SK-MEL-5 (cell line): ENCODE measurements around the gene SCRN1. TPM values are rescaled to one million over a fixed set of nuclear protein-coding genes. Genes with fewer than 3 reads are reported as not detected.
A peak's percentile ranks its signal among the peaks of the same experiment; 100 is the strongest.

ENCODE experiments used
- DNase-seq: peaks from one replicate; pipeline ENCODE4 v3.0.0-alpha.2; 2016; ENCODE audit warnings: low read depth, low spot score
- in situ Hi-C: cut with HindIII; loops from 2 replicates; pipeline ENCODE4 v1.10.0; 2016; ENCODE audit warnings: low sequenced_read_pairs, high pct_unique_total_duplicates, low pct_unique_long_range_greater_than_20kb
- polyA plus RNA-seq, 2 experiments: library from polyadenylated mRNA; depleted of rRNA; stranded (reverse); fragments of >200 nt; gene quantifications; 2 replicates each; pipeline ENCODE4 v1.2.3, GENCODE V29; 2015
- total RNA-seq: library from RNA; depleted of rRNA; stranded (reverse); fragments of >200 nt; shearing (Covaris generic); gene quantifications from 2 replicates; pipeline ENCODE4 v1.2.3, GENCODE V29; 2014; rRNA removed

The SCRN1 gene
- 62.1 and 64.5 TPM in 2 replicates for total RNA-seq
- polyA plus RNA-seq (2015; cell fraction: cytosol; rRNA removed): 45.4 and 64.6 TPM in 2 replicates
- polyA plus RNA-seq (2015; cell fraction: nucleus; rRNA removed): 33.1 and 36.9 TPM in 2 replicates

GRCh38 chr7:29989257-29989995, at the start of gene SCRN1:
Gene SCRN1, minus strand, starts transcription at chr7:29989801. Its CDS starts 20,734 bp downstream, at chr7:29969067.
- no peak for DNase-seq
- in situ Hi-C loops: no loop called here

- in situ Hi-C loops: no loop called here
- DNase-seq: no peak
Observed at GRCh38 chr7:30038196-30038980, 48.8 kb upstream of the SCRN1 start.

DNA sequence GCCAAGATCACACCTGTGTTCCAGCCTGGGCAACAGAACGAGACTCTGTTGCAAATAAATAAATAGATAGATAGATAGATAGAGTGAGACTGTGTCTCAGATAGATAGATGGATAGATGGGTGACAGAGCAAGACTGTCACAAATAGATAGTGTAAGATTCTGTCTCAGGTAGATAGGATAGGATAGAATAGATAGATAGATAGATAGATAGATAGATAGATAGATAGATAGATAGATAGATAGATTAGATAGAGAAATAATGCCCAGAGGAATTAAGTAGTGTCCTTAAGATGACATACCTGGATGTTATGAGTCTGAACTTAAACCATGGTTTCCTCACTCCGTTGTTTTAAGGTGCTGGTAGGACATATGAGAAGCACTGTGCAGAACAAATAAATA, 46.6 kb upstream of the SCRN1 start:
- in situ Hi-C loops: no loop called here
- no peak for DNase-seq

- no peak for DNase-seq
- in situ Hi-C loops: no loop called here
Observed at GRCh38 chr7:30034501-30034900, 44.9 kb upstream of the SCRN1 start.

DNA sequence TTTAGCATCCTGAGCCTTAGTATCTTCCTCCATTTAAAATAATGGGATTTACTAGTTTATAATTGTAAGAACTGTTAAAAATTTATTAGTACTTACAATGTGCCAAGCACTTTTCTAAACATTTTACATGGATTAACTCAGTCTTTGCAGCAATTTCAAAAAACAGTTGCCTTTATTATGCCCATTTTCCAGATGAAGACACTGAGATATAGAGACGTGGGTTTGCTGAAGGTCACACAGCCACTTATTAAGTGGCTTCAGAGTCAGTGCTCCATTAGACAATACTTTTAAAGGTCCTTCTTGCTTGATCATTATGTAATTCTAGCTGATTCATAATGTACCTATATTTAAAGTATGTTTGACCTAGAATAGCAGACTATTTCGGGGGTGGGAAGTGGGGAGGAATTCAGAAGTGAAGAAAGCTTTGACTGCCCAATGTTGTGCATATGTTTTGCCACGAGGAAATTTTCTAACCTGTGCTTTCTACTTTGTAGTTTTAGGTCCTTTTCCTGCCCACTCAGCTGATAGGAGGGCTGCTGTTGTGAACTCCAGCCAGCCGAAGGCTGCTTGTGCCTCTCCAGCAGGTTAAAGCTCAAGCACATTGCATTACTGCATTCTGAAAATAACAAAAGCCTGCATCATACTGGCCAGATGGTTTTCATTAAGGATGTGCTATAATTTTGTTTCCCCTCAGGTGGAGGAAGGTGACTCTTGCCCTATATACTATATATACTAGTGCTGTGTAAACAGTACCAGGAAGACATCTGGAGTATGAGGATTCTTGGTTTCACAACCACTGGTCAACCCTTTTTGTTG, 42.9 kb upstream of the SCRN1 start:
- in situ Hi-C loops: no loop called here
- no peak for DNase-seq

GRCh38 chr7:30029696-30030095, 40.1 kb upstream of the SCRN1 start:
- peak; percentile 11 for DNase-seq
- in situ Hi-C loops: no loop called here

DNA sequence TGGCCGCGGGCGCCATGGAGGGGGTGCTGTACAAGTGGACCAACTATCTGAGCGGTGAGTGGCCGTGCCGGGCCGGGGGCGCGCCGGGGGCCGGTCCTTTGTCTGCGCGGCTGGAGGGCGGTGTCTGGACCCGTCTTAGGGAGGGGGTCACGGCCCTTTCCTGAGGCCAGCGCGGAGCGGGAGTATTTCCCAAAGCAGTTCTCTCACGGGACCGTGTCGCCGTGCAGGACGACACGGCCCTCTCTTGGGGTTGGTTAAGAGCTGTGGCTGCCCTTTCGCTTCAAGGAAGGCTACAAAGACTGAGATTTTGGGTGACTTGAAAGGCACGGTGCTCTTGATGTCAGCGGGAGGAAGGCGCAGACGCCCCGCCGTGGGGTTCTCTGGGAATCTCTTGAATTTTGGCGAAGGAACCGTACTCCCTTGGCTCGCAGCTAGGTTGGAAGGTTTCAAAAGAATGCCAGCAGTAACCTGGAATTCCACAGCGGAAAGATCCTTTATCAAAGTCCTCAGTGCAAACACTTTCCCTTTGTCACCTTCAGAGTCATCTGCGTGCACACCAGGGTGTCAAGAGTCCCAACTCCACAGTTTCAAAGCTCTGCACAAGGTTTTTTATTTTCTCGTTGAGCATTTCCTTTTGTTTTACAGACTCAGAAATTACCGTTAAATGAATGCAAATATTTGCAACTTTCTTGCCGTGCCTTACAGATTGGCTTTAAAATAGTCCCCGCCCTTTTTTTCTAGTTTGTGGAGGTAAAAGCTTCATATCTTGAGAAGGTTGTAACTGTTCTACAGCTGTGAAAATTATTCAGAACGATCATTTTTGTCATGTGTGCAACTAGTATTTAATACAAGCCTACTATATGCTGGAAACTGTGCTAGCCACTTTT, 39.4 kb upstream of the SCRN1 start:
- in situ Hi-C loops: no loop called here
- DNase-seq: peak; percentile 44

- DNase-seq: peak; percentile 92
- in situ Hi-C loops: no loop called here
Observed at GRCh38 chr7:30028216-30028748, 38.7 kb upstream of the SCRN1 start, which contains the start of gene PLEKHA8. Gene PLEKHA8, plus strand, starts transcription at chr7:30028412. Its CDS starts 351 bp downstream, at chr7:30028763.

DNA sequence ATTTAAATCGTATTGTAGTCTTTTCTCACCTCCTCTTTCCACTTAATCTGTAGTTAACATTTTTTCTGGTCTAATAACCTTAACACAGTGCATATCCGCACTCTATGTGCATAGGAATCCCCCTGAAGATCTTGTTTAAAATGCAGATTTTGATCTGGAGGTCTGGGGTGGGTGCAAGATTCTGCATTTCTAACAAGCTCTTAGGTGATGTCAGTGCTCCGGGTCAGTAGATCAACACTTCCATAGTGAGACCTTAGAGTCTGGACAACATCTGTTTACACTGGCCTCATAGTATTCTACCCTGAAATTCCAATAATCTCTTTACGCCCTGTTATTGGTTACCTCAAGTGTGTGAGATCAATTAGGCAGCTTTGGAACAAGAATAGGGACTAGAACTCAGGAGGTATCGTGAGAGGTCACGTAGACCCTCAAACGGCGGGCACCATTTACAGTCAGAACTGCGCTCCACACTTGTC, 38.2 kb upstream of the SCRN1 start:
- in situ Hi-C loops: no loop called here
- no peak for DNase-seq

DNA sequence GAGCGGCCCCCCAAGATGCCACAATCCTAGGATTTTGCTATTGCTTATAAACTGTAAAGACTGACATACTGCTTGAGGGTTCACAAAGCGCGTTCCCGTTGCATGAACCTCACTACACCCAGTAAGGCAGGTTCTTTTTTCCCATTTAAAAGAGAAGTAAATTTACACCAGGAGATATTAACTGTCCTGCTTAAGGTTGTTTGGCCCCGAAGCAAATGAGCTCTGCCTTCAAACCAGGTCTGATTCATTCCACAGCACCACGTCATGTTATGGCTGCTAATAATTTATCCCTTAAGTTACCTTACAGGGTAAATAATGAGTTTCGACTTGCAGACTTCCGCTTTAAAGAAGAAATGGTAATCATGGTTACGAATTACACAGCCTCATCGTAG, 37.5 kb upstream of the SCRN1 start:
- in situ Hi-C loops: no loop called here
- DNase-seq: no peak

- in situ Hi-C loops: no loop called here
- DNase-seq: peak; percentile 100
Observed at GRCh38 chr7:30026229-30027064, 36.8 kb upstream of the SCRN1 start, which contains the start of gene FKBP14. Gene FKBP14, minus strand, starts transcription at chr7:30026702. Its CDS starts 194 bp downstream, at chr7:30026508.

DNA sequence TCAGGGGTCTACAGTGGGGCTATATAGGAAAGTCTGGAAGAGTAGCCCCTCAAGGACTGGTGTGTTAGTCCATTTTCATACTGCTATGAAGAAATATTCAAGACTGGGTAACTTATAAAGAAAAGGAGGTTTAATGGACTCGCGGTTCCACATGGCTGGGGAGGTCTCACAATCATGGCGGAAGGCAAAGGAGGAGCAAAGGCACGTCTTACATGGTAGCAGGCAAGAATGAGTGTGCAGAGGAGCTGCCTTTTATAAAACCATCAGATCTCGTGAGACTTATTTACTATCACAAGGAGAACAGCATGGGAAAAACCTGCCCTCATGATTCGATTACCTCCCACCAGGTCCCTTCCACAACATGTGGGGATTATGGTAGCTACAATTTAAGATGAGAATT, 33.9 kb upstream of the SCRN1 start:
- in situ Hi-C loops: no loop called here
- no peak for DNase-seq

DNA sequence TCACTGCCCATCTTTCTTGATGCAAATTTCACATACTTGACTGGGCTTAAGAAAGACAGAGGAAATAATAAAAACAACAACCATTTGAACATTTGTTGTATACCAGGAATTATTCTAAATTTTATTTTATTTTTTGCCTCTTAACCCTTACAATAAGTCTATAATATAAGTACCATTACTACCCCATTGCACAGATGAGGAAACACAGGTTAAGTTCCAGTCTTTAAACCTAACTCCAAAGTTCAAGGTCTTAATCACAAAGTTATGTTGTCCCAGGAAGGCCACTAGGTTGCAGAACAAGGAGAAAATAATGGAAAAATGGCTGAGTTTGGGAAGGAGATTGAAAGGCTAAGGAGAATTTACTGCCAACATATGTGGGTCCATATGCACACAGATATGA, 33.4 kb upstream of the SCRN1 start:
- DNase-seq: no peak
- in situ Hi-C loops: no loop called here

GRCh38 chr7:30020535-30020934, 30.9 kb upstream of the SCRN1 start:
- no peak for DNase-seq
- in situ Hi-C loops: no loop called here

- no peak for DNase-seq
- in situ Hi-C loops: no loop called here
Observed at GRCh38 chr7:30019960-30020359, 30.4 kb upstream of the SCRN1 start.

- in situ Hi-C loops: no loop called here
- DNase-seq: no peak
Observed at GRCh38 chr7:30019387-30019786, 29.8 kb upstream of the SCRN1 start.
